HS-5 (cell line): Measurements from ENCODE around the gene CCDC170.

ENCODE experiments used
- DNase-seq: peaks from one replicate; pipeline ENCODE4 v3.0.0-alpha.2; 2012; ENCODE audit warnings: low read depth

The CCDC170 gene

GRCh38 chr6:151656392-151656791 lies 162.6 kb downstream of the CCDC170 start:
- no peak for DNase-seq

DNA sequence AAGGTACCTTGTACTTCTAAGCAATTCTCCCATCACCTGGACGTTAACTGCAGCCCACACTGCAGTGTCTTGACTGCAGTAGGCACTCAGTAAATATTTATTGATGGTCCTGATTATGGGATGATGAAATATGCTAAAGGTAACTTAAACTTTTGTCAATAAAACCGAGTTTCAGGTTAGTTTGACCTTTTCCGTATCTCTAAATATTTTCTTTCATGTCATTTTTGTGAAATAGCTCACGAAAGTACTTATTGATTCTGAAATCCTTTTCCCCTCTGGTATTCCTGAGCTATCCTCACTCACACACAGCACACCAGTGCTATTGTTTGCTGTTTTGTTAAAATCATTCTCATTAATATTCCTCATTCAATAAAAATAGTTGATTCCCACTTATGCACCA lies 164.3 kb downstream of the CCDC170 start:
- DNase-seq, result no peak

- no peak for DNase-seq
Observed at GRCh38 chr6:151659212-151659611, 165.4 kb downstream of the CCDC170 start.

DNA sequence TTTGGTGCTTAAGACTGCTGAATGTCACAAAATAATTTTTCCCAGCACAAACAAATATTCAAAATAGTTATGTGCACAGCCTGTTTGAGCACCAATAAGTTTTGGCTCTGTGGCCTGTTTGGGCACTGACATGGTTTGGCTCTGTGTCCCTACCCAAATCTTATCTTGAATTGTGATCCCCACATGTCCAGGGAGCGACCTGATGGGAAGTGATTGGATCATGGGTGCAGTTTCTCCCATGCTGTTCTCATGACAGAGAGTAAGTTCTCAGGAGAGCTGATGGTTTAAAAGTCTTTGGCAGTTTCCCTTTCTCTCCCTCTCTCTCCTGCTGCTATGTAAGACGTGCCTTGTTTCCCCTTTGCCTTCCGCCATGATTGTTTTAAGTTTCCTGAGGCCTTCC lies 167.7 kb downstream of the CCDC170 start:
- DNase-seq, result no peak

DNA sequence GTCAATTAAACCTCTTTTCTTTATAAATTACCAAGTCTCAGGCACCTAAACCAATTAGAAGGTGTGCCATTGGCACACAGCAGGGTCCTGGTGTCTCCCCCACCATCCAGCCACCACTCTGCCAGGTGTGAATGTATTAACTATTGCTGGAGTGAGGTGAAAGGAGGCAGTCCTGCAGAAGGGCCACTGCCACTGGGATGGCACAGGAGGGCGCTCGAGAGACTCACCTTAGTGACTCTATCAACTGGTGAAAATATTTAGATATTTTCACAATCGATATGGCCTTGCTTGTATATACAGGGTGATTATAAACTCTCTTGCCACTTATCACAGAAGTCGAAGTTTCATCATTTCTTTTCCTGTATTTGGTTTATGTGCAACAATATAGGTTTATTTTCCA lies 168.1 kb downstream of the CCDC170 start:
- DNase-seq, result no peak

DNA sequence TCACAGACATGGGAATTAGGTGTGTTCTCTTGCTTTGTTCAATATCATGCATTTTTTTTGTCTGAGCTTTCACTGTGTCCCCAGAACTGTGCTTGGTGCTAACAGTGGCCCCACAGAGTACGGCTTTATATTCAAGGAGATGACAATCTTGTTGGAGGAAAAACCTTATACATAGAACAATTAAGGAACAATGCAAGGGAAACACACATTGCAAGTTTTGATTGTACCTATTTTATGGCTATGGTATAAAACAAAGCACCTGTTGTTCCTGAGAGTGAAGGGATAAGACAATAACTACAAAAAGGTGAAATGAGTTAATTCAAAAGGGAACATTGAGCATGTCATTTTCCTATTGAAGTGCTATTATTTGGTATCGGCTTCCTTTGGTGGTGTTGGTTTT lies 169.7 kb downstream of the CCDC170 start:
- DNase-seq, result no peak

DNA sequence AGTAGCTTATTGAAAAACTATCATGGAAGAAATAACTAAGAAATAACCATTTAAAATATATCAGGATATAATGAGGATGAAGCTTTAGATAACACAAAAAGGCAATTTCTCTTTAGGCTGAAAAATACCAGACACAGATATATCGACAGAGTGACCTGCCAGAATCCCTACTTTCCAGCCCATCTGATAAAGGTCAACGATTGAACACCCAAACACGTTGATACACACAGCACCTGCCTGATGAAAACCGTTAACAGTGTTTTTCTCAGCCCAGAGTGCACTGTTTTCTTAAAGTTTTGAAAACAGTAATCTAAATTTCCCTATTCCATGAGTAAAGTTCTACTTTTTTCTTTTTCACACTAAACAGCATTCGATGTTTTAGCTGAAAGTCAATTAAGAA lies 170.6 kb downstream of the CCDC170 start:
- DNase-seq, result no peak

DNA sequence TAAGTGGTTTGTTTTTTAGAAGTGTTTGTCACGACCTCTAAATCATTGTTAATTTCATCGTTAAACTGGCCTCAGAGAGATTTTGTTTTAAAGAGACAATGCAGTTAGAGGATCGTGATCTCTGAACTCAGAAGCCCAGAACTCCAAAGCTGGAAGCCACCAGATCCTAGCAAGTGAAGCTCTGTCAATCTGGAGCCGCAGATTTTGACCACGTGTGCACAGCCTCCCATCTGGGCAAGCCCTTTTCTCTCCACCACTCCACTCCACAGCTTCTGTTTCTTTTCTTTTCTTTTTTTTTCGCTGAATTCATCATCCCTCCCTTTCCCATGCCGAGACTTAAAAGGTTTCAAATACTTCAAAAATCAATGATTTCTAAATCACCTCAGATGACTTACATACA lies 171.5 kb downstream of the CCDC170 start:
- DNase-seq, result no peak

- DNase-seq, result no peak
Observed at GRCh38 chr6:151666526-151666925, 172.7 kb downstream of the CCDC170 start.

- DNase-seq, result no peak
Observed at GRCh38 chr6:151669208-151669560, 175.4 kb downstream of the CCDC170 start.

GRCh38 chr6:151670116-151670515 lies 176.3 kb downstream of the CCDC170 start:
- DNase-seq, result no peak
